GM12891 (cell line): Measurements from ENCODE around the gene ZGLP1.

Experiments
- POLR2A ChIP-seq: IDR thresholded peaks from 2 replicates; pipeline ENCODE4 v1.6.1; 2011; ENCODE audit warnings: low read depth, low read length, control low read depth
- POLR2AphosphoS5 ChIP-seq: IDR thresholded peaks from 2 replicates; pipeline ENCODE4 v1.6.1; 2011; ENCODE audit warnings: low read depth, low read length, control low read depth
- SPI1 ChIP-seq: IDR thresholded peaks from 2 replicates; pipeline ENCODE4 v1.6.1; 2011; ENCODE audit warnings: low read depth, low read length, control low read depth
- TAF1 ChIP-seq: IDR thresholded peaks from 2 replicates; pipeline ENCODE4 v1.6.1; 2011; ENCODE audit warnings: low read depth, low read length, control low read depth

GRCh38 chr19:10320602-10321416, 11.2 kb upstream of the ZGLP1 start:
- TF ChIP-seq POLR2A (no peak), TAF1 (no peak), POLR2AphosphoS5 (no peak), SPI1 (no peak)
